CD4-positive, alpha-beta memory T cell (primary cell): ENCODE measurements around the gene HASPIN. TPM values are rescaled to one million over a fixed set of nuclear protein-coding genes. Genes with fewer than 3 reads are reported as not detected.

Source experiments
- CTCF ChIA-PET: fragments of 350-600 bp; sonication (Branson Sonifier 250); formaldehyde crosslinking; loops from one replicate; lab custom pipeline; 2021; ENCODE audit warnings: inconsistent platforms; ENCODE audit not compliant: partially characterized antibody; lab: Charles Lee
- POLR2A ChIA-PET: fragments of 350-600 bp; sonication (Branson Sonifier 250); formaldehyde crosslinking; loops from one replicate; lab custom pipeline; 2021; ENCODE audit not compliant: partially characterized antibody; lab: Charles Lee
- DNase-seq, 5 donors: peaks; one replicate each; pipeline versions ENCODE4 v3.0.0 to v3.0.0-alpha.2; 2020 to 2022; ENCODE audit warnings: mixed read lengths in 1 of 5
- H3K27ac ChIP-seq: one replicate; pipeline ENCODE4 v1.7.0; 2013; ENCODE audit warnings: low read depth, low read length
- H3K27me3 ChIP-seq: 2 replicates; pipeline ENCODE4 v1.7.0; 2013; ENCODE audit warnings: mild to moderate bottlenecking, low read length, moderate library complexity; ENCODE audit not compliant: insufficient read depth
- H3K36me3 ChIP-seq: 2 replicates; pipeline ENCODE4 v1.7.0; 2013; ENCODE audit warnings: mild to moderate bottlenecking, low read length, moderate library complexity; ENCODE audit not compliant: insufficient read depth
- H3K4me1 ChIP-seq: 2 replicates; pipeline ENCODE4 v1.7.0; 2013; ENCODE audit warnings: mild to moderate bottlenecking, low read length, moderate library complexity; ENCODE audit not compliant: insufficient read depth
- H3K4me3 ChIP-seq, 2 donors: one replicate each; pipeline ENCODE4 v1.7.0; 2013; ENCODE audit warnings: low read length in 2 of 2, mild to moderate bottlenecking in 1 of 2
- H3K9me3 ChIP-seq, 2 donors: one replicate each; pipeline ENCODE4 v1.7.0; 2013; ENCODE audit warnings: low read length in 2 of 2, control low read depth in 1 of 2; ENCODE audit not compliant: control insufficient read depth in 1 of 2
- H3K27ac Mint-ChIP-seq, 7 donors: one replicate each; pipeline ENCODE4 v1.8.0; 2020 to 2021; ENCODE audit warnings: mixed read lengths in 7 of 7, mild to moderate bottlenecking in 6 of 7, inconsistent platforms in 3 of 7, moderate library complexity in 3 of 7
- H3K27me3 Mint-ChIP-seq, 2 donors: one replicate each; pipeline ENCODE4 v1.8.0; 2020 to 2021; ENCODE audit warnings: mixed read lengths in 2 of 2
- H3K36me3 Mint-ChIP-seq, 2 donors: one replicate each; pipeline ENCODE4 v1.8.0; 2020 to 2021; ENCODE audit warnings: mixed read lengths in 2 of 2, inconsistent platforms in 1 of 2, mild to moderate bottlenecking in 1 of 2
- H3K4me1 Mint-ChIP-seq, 4 donors: one replicate each; pipeline ENCODE4 v1.8.0; 2020 to 2021; ENCODE audit warnings: mixed read lengths in 4 of 4, mild to moderate bottlenecking in 1 of 4
- H3K4me3 Mint-ChIP-seq, 8 donors: one replicate each; pipeline ENCODE4 v1.8.0; 2020 to 2021; ENCODE audit warnings: mixed read lengths in 8 of 8, mild to moderate bottlenecking in 7 of 8, moderate library complexity in 6 of 8, inconsistent platforms in 3 of 8
- H3K9me3 Mint-ChIP-seq, 8 donors: one replicate each; pipeline ENCODE4 v1.8.0; 2020 to 2021; ENCODE audit warnings: mixed read lengths in 8 of 8, mild to moderate bottlenecking in 5 of 8, inconsistent platforms in 3 of 8, moderate library complexity in 1 of 8
- intact Hi-C: fragments of 100-400 bp; cut with micrococcal nuclease; formaldehyde crosslinking; loops from one replicate; pipeline ENCODE4 v1.15.1; 2023
- polyA plus RNA-seq, 2 donors: library from polyadenylated mRNA; unstranded; fragments of 300-500 nt; fragmentation: Illumina TruSeq; gene quantifications; one replicate each; pipeline ENCODE4 v1.2.3, GENCODE V29; 2021
- total RNA-seq, 2 experiments: library from RNA; stranded (reverse); gene quantifications; one replicate each; pipeline ENCODE4 v1.2.3, GENCODE V29; 2021

The HASPIN gene
- total and polyA plus RNA-seq, 4 experiments from 2014 or later, result 0.28 to 0.41 (median 0.29) TPM; not detected in 1

- H3K9me3 Mint-ChIP-seq, result no peaks in the 10 kb centered on the region
- Histone ChIP-seq H3K36me3 (no peaks in the 10 kb centered on the region), H3K27ac (no peak overlapping the region), H3K4me3 (no peak overlapping the region), H3K9me3 (no peaks in the 10 kb centered on the region), H3K27me3 (no peaks in the 10 kb centered on the region), H3K4me1 (peaks cover 30% of the 10 kb centered on the region)
- H3K4me3 Mint-ChIP-seq, result peak overlapping the region in 3 of 8 donors; percentile 39 to 72 (median 52)
- intact Hi-C loops, result no loop called here
- H3K36me3 Mint-ChIP-seq, result no peaks in the 10 kb centered on the region
- POLR2A ChIA-PET, result interaction anchor here (1.0 kb wide), 1 partner anchor 8 kb away, joined by 4 read pairs; no protein-coding TSS in a partner anchor
- CTCF ChIA-PET, result interaction anchor here (9.8 kb wide), 1 partner anchor 11 kb away, joined by 108 read pairs; no protein-coding TSS in a partner anchor
- H3K4me1 Mint-ChIP-seq, result peaks cover 26 to 44% (median 35%) of the 10 kb centered on the region in 4 donors
- peak overlapping the region in 4 of 7 donors; percentile 30 to 74 (median 62) for H3K27ac Mint-ChIP-seq
- H3K27me3 Mint-ChIP-seq, result no peaks in the 10 kb centered on the region
- DNase-seq, result no peak
These were observed 24.9 kb downstream of the HASPIN start for GRCh38 chr17:3748576-3748975.

DNA sequence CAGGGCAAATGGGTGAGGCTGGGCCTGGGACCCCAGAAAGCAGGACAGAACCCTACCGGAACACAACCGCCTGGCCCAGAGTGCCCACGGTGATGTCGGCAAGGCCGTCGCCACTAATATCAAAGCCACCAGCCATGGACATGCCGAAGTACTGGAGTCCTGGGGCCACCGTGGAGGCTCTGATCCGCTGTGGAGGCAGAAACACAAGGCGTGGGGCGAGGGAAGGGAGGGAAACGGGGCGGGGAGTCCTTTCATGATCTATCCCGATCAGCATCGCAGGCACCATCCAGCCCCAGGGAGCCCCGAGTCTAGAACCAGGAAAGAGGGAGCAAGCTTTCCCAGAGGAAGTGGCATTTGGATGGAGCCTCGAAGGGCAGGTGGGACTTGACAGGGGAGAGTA lies 26.6 kb downstream of the HASPIN start:
- no peak for DNase-seq
- intact Hi-C loops, result no loop called here
- H3K4me1 Mint-ChIP-seq, result peaks cover 27 to 52% (median 39%) of the 10 kb centered on the region in 4 donors
- H3K9me3 Mint-ChIP-seq, result no peaks in the 10 kb centered on the region
- no peaks in the 10 kb centered on the region for H3K27me3 Mint-ChIP-seq
- Histone ChIP-seq H3K9me3 (no peaks in the 10 kb centered on the region), H3K4me1 (peaks cover 32% of the 10 kb centered on the region), H3K4me3 (no peak overlapping the region), H3K36me3 (no peaks in the 10 kb centered on the region), H3K27ac (no peak overlapping the region), H3K27me3 (no peaks in the 10 kb centered on the region)
- peak overlapping the region; percentile 23 to 95 (median 87) for H3K27ac Mint-ChIP-seq
- POLR2A ChIA-PET, result interaction anchor here (0.6 to 2.8 kb wide), 4 partner anchors 11 to 272 kb away, joined by 3 to 22 read pairs (median 6); partner anchors contain the start of gene NCBP3
- no peaks in the 10 kb centered on the region for H3K36me3 Mint-ChIP-seq
- peak overlapping the region in 6 of 8 donors; percentile 76 to 87 (median 83) for H3K4me3 Mint-ChIP-seq
- CTCF ChIA-PET, result interaction anchor here (0.9 to 9.8 kb wide), 4 partner anchors 12 to 93 kb away, joined by 3 to 108 read pairs (median 3); no protein-coding TSS in a partner anchor

DNA sequence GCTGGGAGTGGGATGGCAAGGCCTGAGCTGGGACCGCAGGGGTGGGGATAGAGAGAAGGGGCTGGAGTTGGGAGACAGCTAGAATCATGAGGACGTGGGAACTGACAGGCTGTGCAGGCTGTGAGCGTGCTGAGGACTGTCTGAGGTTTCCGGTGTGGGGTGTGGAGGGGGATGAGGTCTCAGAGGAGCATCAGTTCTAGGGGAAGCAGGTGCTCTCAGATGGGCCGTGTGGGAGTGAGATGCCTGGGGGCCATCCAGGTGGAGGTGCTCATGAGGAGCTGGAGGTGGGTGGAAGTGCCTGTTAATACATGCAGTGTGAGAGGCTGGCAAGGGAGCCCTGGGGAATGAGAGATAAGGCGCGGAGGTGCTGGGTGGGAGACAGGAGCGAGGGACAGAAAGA lies 27.2 kb downstream of the HASPIN start:
- Mint-ChIP-seq H3K9me3 (no peaks in the 10 kb centered on the region), H3K27me3 (no peaks in the 10 kb centered on the region), H3K4me1 (peaks cover 29 to 58% (median 43%) of the 10 kb centered on the region in 4 donors), H3K4me3 (peak overlapping the region; percentile 34 to 87 (median 83)), H3K36me3 (no peaks in the 10 kb centered on the region), H3K27ac (peak overlapping the region; percentile 67 to 95 (median 89))
- H3K4me1 ChIP-seq, result peaks cover 37% of the 10 kb centered on the region
- no peaks in the 10 kb centered on the region for H3K27me3 ChIP-seq
- no peaks in the 10 kb centered on the region for H3K36me3 ChIP-seq
- H3K27ac ChIP-seq, result peak overlapping the region; percentile 10
- ChIA-PET POLR2A (interaction anchor here (0.9 to 2.8 kb wide), 4 partner anchors 12 to 37 kb away, joined by 3 to 22 read pairs (median 6); no protein-coding TSS in a partner anchor), CTCF (interaction anchor here (0.9 to 9.8 kb wide), 5 partner anchors 13 to 95 kb away, joined by 3 to 108 read pairs (median 3); partner anchors contain the start of gene NCBP3)
- intact Hi-C loops, result loop anchor here (1.0 kb wide), 1 partner anchor 14 kb away; no protein-coding TSS in a partner anchor
- peak; percentile 45 to 60 (median 53) for DNase-seq
- H3K4me3 ChIP-seq, result no peak overlapping the region
- H3K9me3 ChIP-seq, result no peaks in the 10 kb centered on the region

- H3K27ac ChIP-seq, result no peak overlapping the region
- POLR2A ChIA-PET, result interaction anchor here (0.7 to 2.8 kb wide), 6 partner anchors 13 to 41 kb away, joined by 3 to 22 read pairs (median 4); no protein-coding TSS in a partner anchor
- CTCF ChIA-PET, result interaction anchor here (0.9 to 9.8 kb wide), 2 partner anchors 14 to 94 kb away, joined by 3 to 108 read pairs; partner anchors contain the start of gene NCBP3
- H3K9me3 ChIP-seq, result no peaks in the 10 kb centered on the region
- H3K27me3 ChIP-seq, result no peaks in the 10 kb centered on the region
- H3K4me1 ChIP-seq, result peaks cover 37% of the 10 kb centered on the region
- no peak overlapping the region for H3K27ac Mint-ChIP-seq
- H3K4me3 Mint-ChIP-seq, result no peak overlapping the region
- H3K36me3 Mint-ChIP-seq, result no peaks in the 10 kb centered on the region
- H3K36me3 ChIP-seq, result no peaks in the 10 kb centered on the region
- intact Hi-C loops, result loop anchor here (1.0 kb wide), 1 partner anchor 13 kb away; no protein-coding TSS in a partner anchor
- no peak for DNase-seq
- peaks cover 29 to 58% (median 43%) of the 10 kb centered on the region in 4 donors for H3K4me1 Mint-ChIP-seq
- H3K27me3 Mint-ChIP-seq, result no peaks in the 10 kb centered on the region
- H3K9me3 Mint-ChIP-seq, result no peaks in the 10 kb centered on the region
- H3K4me3 ChIP-seq, result no peak overlapping the region
These were observed 28.1 kb downstream of the HASPIN start for GRCh38 chr17:3751836-3752235.

- H3K36me3 Mint-ChIP-seq, result no peaks in the 10 kb centered on the region
- peaks cover 29 to 57% (median 42%) of the 10 kb centered on the region in 4 donors for H3K4me1 Mint-ChIP-seq
- no peaks in the 10 kb centered on the region for H3K9me3 ChIP-seq
- H3K27me3 ChIP-seq, result no peaks in the 10 kb centered on the region
- intact Hi-C loops, result no loop called here
- no peak overlapping the region for H3K27ac ChIP-seq
- H3K27ac Mint-ChIP-seq, result peak overlapping the region in 4 of 7 donors; percentile 4 to 91 (median 68)
- H3K4me3 ChIP-seq, result no peak overlapping the region
- no peaks in the 10 kb centered on the region for H3K27me3 Mint-ChIP-seq
- H3K36me3 ChIP-seq, result no peaks in the 10 kb centered on the region
- no peak for DNase-seq
- CTCF ChIA-PET, result interaction anchor here (9.8 kb wide), 1 partner anchor 16 kb away, joined by 108 read pairs; no protein-coding TSS in a partner anchor
- POLR2A ChIA-PET, result no interaction called here
- H3K4me1 ChIP-seq, result peaks cover 36% of the 10 kb centered on the region
- H3K9me3 Mint-ChIP-seq, result no peaks in the 10 kb centered on the region
- H3K4me3 Mint-ChIP-seq, result peak overlapping the region in 1 of 8 donors; percentile 38
These were observed 29.9 kb downstream of the HASPIN start for GRCh38 chr17:3753624-3754023.

- peaks cover 25 to 53% (median 38%) of the 10 kb centered on the region in 4 donors for H3K4me1 Mint-ChIP-seq
- no peak for DNase-seq
- H3K36me3 ChIP-seq, result no peaks in the 10 kb centered on the region
- no peak overlapping the region for H3K27ac ChIP-seq
- H3K9me3 Mint-ChIP-seq, result no peaks in the 10 kb centered on the region
- ChIA-PET CTCF (interaction anchor here (9.8 kb wide), 1 partner anchor 16 kb away, joined by 108 read pairs; no protein-coding TSS in a partner anchor), POLR2A (interaction anchor here (3.3 kb wide), 1 partner anchor 10 kb away, joined by 19 read pairs; no protein-coding TSS in a partner anchor)
- H3K27me3 ChIP-seq, result no peaks in the 10 kb centered on the region
- H3K4me3 Mint-ChIP-seq, result peak overlapping the region in 2 of 8 donors; percentile 38 to 55
- intact Hi-C loops, result no loop called here
- no peaks in the 10 kb centered on the region for H3K36me3 Mint-ChIP-seq
- H3K9me3 ChIP-seq, result no peaks in the 10 kb centered on the region
- peaks cover 33% of the 10 kb centered on the region for H3K4me1 ChIP-seq
- H3K27ac Mint-ChIP-seq, result peak overlapping the region in 6 of 7 donors; percentile 65 to 91 (median 76)
- no peaks in the 10 kb centered on the region for H3K27me3 Mint-ChIP-seq
- no peak overlapping the region for H3K4me3 ChIP-seq
These were observed 30.4 kb downstream of the HASPIN start for GRCh38 chr17:3754066-3754457.
